Activated T-cell treated with anti-CD3 and anti-CD28 coated beads for 48 hours (primary cell): ENCODE data around the gene SLC25A53.
"Not testable (repeated sequence)": the region's sequence is repeated elsewhere in the genome, so short reads cannot be mapped to it uniquely, and the experiment has no call there.

Experiments
- DNase-seq: peaks from one replicate; pipeline ENCODE4 v3.0.0-alpha.2; 2020; ENCODE audit warnings: low read depth

SLC25A53 gene

GRCh38 chrX:104134583-104135261 lies 22.1 kb downstream of the SLC25A53 start:
- no peak for DNase-seq

DNA sequence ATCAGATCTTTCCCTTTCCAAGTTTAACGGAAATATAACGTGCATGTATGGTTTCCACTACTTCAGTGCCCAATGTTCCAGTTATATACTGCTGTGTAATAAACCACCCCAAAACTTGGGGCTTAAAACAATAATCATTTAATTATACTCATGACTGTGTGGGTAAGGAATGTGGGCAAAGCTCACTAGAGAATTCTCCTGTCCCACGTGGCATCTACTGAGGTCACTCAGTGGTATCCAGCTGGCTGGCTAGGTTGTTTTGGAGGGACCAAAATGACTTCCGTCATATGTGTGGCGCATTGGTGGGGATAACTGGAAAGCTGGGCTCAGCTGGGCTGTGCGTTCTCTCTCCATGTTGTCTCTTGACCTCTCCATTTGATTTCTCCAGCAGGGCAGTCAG lies 26.0 kb downstream of the SLC25A53 start:
- DNase-seq: no peak

- no peak for DNase-seq
These were observed 30.0 kb downstream of the SLC25A53 start for GRCh38 chrX:104126856-104127255.

- no peak for DNase-seq
These were observed 34.0 kb downstream of the SLC25A53 start for GRCh38 chrX:104122829-104123228.

DNA sequence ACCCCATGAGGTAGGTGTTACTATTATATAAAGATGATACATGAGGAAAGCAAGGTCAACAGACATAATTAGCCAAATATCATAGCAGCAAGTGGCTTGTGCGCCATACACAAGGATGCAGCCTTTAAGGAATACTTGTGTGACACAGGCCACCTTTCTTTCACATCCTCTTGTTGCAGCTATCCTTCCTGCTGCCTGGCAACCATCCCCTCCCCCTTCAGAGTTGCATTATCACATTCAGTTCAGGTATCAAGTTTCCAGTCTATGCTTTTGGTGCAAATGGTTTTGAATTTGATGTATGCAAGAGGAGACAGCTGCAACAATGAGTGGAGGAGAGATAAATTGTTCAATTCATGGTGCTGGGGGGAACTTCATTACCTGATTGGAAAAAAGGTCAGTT lies 38.0 kb downstream of the SLC25A53 start:
- no peak for DNase-seq

DNA sequence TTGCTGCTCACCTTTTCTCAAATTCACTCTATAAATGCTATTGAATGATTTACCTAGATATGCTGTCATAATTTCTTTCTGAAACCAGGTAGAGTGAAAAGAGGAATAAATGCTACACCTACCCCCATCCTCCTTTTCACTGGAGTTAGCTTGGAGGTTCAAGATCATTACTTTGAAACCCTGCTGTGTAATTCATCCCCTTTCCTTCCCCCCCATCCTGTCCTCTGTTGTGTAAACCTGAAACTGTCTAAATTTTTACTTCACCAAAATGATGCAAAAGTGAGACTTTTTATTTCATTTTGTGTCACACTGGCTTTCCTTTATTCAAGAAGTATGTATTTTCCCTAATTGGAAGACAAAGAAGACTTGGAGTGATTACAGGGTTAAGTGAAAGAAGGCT lies 39.0 kb downstream of the SLC25A53 start:
- DNase-seq: no peak

DNA sequence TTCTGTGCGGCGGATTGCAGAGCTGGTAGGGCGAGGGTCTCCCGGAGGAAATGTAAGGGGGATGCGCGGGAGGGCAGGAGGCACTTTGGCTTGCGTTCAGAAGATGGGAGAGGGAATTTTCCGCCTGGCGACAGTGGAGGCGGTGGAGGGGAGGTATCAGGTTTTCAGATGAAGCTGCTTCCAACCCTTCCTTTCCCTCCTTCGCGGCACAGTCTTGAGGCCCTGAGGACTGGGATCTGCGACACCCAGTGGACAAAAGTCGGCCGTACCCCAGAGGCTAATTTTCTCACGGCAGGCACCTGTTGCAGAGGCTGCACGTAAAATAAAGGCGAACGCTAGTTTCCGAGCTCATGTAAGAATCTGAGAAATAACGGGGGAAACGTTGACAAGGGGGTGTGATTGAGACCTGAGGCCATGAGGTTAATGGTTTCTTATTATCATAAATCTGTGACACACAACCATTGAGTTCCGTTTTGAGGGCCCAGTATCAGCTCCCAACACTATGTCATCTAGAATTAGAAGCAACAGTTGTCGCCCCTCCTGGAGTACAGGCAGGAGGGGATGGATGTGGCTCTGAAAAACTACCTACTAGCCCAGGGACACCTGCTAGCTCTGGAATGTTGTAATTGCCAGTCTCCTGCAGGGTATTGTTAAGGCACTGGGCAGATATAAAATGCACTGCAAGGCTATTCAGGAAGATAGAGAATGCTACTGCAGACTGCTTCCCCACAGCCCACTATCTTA lies 43.4 kb downstream of the SLC25A53 start:
- peak; percentile 25 for DNase-seq

DNA sequence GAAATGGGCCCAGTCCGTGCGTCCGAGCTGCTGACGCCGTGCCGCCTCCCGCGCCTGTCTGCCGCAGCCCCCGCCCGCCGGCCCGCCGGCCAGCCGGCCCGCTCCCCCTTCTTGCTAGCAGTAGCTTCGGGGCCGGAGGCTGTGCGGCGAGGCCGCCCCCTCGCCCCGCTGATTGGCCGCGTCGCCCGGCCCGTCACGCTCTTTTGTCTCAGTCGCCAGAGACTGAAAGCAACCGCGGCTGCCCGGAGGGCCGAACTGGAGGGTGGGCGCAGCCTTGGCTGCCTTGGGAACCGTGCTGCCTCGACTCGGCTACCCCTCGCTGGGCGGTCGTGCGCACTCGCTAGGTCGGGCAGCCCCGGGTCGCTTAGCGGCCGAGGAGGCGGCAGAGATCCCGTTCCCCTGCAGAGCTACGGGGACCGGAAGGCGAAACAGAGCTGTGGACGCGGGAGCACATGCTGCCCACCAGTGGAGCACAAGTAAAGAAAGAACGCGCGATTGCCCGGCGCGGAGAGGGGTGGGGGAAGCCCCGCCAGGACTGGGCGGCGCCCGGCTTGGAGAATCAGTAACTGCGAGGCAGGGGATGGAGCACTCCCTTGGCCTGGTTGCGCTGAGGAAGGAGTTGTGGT lies 44.4 kb downstream of the SLC25A53 start, which contains the start of gene ZCCHC18:
Gene ZCCHC18 (plus strand): TSS at position 198 of the 626 bp plus-strand sequence. CDS start 1,589 bp downstream, outside the sequence.
- peak; percentile 25 for DNase-seq

- DNase-seq: not testable (repeated sequence)
These were observed 46.1 kb downstream of the SLC25A53 start for GRCh38 chrX:104110491-104111240.

- no peak for DNase-seq
These were observed 47.9 kb downstream of the SLC25A53 start for GRCh38 chrX:104108955-104109354.

GRCh38 chrX:104105330-104106262 lies 51.2 kb downstream of the SLC25A53 start:
- DNase-seq: no peak

DNA sequence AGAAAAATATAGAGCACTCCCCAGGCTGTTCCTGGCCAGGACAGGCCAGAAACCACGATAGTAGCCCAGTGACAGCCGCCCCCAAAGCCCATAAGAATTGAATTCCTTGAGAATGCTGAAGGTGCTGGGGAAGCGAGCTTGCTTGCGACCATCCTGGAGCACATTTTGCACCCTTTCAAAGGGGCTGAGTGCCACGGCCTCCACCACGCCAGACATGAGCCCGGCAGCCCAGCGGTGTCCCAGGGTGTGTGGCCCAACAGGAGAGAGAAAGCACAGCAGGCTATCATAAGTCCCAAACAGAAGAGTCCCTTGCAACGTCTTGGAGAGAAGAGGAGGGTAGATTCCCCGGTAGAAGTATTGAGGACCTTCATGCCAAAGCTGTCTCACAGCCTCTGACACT lies 52.1 kb downstream of the SLC25A53 start:
- no peak for DNase-seq

- DNase-seq: no peak
These were observed 57.9 kb downstream of the SLC25A53 start for GRCh38 chrX:104098919-104099318.

DNA sequence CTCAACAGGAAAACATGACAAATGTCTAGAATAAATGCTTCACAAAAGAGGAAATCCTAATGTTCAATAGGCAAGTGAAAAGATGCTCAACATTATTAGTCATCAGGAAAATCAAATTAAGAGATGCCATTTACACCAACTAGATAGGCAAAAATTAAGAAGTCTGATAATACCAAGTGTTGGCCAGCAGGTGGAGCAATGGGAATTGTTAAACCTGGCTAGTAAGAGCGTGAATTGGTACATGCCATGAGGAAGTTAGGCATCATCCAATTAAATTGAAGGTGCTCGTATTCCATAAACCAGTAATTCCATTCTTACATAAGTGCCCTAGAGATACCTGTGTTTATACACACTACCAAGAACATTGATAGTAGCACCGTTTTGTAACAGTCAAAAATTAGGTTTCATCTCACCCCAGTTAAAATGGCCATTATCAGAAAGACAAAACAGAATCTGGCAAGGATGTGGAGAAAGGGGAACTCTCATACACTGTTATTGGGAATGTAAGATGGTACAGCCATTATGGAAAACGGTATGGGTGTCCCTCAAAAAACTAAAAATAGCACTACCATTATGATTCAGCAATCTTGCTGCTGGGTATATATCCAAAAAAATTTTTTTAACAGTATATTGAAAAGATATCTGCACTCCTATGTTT lies 58.5 kb downstream of the SLC25A53 start:
- no peak for DNase-seq

DNA sequence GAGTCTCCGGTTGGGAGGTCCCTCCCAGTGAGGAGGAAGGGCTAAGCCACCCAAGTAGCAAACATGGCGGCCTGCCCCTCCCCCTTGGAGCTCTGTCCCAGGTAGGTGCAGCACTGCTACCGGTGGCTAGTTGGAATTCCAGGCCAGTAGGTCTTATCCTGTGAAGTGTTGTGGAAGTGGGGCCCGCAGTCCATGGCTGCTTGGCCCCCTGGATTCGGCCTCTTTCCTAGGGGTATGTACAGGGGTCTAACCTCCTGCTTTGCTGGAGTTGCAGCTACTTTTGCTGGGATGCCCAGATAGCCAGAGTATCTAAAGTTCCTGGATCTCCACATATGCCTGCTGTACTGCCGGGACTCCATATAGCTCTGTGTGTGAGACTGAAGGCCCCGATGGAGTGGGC lies 70.9 kb downstream of the SLC25A53 start:
- DNase-seq: no peak

- no peak for DNase-seq
These were observed 71.3 kb downstream of the SLC25A53 start for GRCh38 chrX:104085477-104085876.

GRCh38 chrX:104084534-104085277 lies 72.1 kb downstream of the SLC25A53 start:
- no peak for DNase-seq

DNA sequence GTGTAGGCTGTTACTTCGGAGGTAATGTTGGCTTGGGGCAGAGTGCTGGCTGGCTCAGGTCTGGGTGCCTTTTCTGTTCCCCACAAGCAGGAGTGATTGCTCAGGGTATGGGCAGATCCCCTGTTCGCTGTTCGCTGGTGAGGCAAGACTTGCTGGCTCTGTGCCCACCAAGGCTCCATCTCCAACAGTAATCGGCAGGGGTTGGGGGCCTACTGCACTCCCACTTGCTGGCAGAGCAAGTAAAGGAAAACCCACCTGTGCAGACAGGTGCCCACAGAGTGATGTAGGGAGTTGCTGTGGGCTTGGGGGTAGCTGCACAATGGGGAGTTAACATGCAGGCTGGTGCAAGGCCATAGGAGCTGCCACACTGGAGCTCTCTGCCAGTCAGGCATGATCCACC lies 72.7 kb downstream of the SLC25A53 start:
- DNase-seq: no peak

GRCh38 chrX:104077854-104078253 lies 79.0 kb downstream of the SLC25A53 start:
- DNase-seq: not testable (repeated sequence)
